EH (cell line): ENCODE measurements around the gene GAL3ST3.

Source experiments
- DNase-seq: peaks from one replicate; pipeline ENCODE4 v3.0.0-alpha.2; 2015; ENCODE audit warnings: low read depth

The GAL3ST3 gene

DNA sequence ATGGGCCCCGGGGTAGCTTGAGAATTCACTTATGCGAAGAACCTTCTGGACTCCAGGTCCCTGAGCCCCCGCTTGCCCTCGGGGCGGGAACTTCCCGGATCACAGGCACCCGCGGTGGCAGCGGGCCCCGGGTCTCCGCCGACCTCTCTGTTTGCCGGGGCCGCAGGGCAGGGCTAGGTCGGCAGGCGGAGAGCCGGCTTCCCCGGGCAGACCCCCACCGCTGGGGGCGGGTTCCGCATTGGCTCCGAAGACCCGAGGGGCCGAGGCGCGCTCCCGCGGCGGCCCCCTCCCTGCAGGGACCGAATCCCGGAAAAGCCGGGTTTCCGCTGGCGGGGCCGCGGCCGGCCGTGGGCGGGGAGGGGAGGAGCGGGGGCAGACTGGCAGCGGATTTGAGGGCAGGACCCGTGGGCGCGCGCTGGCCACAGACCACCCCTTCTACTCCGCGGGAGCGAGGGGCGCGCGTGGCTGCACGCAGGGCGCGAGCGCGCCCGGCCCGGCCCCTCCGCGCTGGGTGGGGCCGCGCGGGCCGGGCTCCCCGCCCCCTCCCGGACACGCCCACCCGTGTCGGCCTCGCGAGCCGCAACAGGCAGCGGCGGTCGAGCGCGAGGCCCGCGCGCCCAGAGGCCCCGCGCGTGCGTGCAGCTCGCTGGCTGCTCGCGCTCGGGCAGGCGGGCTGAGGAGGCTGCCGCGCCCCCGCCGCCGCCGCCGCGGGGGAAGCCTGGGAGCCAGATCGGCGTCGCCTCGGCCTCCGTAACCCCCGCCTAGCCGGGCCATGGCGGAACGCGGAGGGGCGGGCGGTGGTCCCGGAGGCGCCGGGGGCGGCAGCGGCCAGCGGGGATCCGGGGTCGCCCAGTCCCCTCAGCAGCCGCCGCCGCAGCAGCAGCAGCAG lies 21.0 kb upstream of the GAL3ST3 start, which contains the start of gene PACS1:
Gene PACS1, plus strand, starts transcription at position 558 of the 889 bp plus-strand sequence. Its CDS starts 215 bp downstream, at position 773.
- peak; percentile 88 for DNase-seq

DNA sequence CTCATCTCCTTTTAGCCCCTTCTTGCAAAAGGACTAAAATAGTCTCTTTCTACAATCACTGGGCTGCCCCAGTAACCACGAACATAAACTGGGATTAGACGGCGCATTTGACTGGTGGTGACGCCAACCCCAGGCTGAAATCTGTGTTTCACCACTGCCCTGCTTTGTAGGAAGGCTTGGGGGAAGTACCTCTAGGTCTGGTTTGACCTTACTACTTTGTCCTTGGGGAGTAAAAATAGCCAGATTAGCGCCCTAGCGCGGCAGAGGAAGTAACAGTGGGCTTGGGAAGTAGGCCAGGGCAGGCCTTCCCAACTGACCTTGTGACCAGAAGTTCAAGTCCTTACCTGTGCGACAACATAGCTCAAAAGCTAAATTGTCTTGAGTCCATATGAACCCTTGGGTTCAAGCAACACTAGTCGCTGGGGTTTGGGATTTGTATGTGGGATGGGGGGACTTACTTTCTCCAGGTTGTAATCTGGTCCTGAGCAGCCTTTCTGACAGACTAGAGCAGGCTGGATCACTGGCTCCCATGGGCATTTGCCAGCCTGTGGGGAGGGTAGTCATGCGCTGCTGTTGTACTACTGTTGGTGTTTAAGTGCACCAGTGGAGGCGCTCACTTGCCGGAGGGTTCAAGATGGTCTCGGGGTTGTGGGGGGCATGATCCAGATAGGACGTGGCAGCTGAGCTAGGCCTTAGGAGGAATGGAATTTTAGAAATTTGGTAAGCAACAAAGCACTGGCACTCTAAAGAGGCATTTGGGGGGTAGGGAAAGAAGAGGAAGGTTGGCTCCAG lies 20.2 kb upstream of the GAL3ST3 start:
- peak; percentile 87 for DNase-seq

DNA sequence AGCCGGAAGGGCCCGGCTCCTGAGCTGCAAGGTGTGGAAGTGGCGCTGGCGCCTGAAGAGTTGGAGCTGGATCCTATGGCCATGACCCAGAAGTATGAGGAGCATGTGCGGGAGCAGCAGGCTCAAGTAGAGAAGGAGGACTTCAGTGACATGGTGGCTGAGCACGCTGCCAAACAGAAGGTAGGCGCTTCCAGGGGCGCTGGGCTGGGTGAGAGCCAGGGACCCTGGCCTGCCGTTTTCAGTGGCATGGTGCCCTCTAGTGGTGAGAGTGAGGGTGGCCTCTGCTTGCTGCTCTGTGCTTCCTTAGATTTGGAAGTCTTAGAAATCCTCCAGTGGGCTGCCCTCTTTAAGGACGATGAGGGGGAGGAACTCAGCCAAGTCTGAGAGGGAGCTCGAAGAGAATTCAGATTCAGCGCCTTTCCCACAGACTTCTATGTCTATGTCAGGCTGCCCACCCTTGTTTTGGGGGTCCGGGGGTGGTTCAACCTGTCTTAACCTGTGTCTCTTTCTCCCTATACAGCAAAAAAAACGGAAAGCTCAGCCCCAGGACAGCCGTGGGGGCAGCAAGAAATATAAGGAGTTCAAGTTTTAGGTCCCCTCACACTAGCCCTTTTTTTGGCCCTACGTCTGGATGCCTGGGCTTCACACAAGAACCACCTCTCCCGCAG lies 19.3 kb upstream of the GAL3ST3 start:
- DNase-seq: peak; percentile 71

DNA sequence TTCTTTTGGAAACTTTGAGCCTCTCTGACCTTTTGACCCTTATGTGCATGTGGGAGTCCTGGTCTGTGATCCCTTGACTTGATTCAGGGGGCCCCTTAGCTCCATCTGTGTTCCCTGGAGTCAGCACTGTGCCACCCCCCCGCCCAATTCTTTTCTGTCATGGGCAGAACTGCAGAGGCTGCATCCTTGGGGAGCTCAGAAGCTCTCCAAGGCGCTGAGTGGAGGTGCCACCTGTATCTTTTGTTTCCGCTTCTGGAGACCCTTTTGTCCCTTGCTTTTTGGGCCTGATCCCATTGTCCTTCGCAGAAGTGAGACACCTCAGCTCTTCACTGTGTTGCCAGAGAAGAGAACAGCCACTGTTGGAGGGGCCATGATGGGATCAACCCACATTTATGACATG lies 18.7 kb upstream of the GAL3ST3 start:
- no peak for DNase-seq

DNA sequence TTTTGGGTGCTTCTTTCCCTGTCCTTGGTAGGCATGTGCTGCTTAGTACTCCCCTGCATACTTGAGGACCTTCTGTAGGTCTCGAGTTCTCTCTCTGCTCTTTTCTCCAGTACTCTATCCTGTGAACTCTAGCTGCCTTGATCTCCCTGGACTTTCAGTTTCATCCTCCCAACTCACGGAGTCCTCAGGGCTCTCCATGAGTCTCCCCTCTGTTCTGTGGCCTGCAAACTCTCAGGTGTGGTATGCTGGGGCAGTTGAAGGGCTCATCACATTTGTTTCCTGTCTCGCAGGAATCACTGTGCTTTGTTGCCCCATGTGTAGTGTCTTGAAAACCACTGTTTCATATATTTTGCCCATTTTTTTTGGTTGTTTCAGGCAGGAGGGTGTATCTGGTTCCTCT lies 17.8 kb upstream of the GAL3ST3 start:
- DNase-seq: no peak

DNA sequence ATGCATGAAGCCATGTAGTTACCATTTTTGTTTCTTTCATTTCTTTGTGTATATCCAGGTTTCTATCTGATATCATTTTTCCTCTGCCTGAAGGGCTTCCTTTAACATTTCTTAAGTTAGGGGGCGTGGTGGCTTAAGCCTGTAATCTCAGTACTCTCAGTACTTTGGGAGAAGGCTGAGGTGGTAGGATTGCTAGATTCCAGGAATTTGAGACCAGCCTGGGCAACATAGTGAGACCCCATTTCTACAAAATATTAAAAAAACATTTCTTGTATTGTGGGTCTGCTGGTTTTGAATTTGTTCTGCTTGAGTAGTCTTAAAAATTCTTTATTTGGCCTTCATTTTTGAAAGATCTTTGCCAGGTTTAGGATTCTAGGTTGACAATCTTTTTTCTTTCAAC lies 15.6 kb upstream of the GAL3ST3 start:
- DNase-seq: no peak

DNA sequence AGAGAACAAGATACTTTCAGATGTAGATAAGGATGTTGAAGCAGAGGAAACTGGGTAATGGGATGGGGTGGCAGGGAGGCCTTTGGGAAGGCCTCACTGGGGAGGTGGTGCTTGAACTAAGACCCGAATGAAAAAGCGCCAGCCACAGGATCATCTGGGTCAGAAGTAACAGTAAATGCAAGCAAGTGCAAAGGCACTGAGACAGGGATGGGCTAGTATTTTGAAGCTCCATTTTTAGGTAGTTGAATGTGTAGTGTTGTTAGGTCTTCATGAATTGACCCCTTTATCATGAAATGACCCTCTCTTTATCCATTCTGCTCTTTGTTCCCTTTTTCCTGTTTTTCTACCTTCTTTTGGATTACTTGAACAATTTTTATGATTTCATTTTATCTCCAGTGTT lies 14.9 kb upstream of the GAL3ST3 start:
- no peak for DNase-seq

DNA sequence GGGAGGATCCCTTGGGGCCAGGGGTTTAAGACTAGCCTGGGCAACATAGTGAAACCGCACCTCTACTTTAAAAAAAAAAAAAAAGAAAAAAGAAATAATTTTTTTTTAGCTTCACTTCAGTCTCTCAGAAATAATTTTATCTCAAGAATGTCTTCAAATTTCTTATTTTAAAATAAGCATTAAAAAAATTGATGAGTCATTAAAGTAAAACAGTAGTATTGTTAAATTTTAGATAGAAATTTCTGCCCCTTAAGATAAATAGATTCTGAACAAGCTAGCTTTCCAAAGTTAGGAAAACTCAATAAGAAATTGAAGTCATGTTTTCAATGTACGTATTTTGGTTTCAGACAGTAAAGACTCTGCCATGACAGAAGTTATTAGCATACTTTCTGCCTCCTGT lies 13.4 kb upstream of the GAL3ST3 start:
- DNase-seq: no peak

DNA sequence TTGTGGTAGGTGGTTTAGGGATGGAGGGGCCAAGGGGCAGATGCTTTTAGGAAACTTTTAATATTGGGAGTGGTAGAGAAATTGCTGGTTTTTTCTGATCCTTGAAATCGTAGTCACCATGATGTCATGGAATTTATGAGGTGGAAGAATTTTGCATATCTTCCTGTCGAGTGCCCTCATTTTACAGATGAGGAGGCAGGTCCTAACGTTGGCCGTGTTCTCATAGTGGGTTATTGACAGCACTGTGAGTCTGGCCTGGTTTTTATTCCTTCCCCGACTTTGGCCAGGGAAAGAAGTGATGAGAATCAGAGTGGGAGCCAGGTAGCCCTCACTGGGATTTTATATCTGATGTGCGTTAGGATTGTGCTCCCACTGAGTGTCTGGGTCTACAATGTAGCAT lies 12.3 kb upstream of the GAL3ST3 start:
- DNase-seq: no peak

DNA sequence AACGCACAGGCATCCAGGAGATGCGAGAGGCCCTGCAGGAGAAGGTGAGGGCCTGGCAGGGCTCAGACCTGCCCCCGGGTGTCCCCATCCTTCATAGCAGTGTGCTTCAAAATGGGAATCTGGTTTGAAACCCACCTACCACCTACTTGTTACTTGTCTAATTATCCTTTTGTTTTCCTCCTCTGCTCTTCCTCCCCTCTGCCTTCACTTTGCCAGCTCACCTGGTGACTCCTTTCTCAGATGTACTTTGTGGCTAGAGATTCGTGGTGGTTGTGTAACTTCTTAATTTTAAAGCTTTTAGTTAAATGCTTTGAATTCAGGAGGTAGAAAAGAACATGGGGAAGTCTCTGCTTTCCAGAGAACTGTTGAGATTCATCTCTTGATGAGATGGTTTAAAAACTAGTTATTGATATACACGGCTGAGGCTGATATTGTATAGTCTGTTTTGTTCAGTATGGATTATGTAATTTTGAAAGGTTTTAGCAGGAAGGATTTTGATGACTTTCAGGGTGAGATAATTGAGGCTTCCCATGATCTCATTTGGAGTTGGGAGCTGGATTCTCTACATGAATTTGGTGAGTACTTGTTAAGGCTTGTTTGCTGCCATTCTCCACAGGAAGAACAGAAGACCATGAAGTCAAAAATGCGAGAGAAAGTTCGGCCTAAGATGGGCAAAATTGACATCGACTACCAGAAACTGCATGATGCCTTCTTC lies 11.2 kb upstream of the GAL3ST3 start:
- no peak for DNase-seq

DNA sequence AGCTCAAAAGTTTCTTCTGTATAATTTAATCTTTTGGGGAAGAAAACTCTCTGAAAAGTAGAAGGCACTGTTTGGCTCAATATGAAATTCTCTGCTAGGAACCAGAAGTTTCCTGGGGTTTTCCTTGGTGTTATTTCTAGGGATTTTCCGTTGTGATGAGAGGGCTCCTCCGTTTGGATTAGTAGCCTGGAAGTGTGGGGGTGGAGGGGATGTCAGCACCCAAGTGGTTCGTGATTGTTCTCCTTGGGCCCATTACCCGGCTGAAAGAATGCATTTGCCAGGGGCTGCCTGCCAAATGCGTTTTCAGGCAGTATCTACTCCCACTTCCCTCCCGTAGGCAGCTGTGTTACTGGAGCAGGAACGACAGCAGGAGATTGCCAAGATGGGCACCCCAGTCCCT lies 7.5 kb upstream of the GAL3ST3 start:
- DNase-seq: no peak

DNA sequence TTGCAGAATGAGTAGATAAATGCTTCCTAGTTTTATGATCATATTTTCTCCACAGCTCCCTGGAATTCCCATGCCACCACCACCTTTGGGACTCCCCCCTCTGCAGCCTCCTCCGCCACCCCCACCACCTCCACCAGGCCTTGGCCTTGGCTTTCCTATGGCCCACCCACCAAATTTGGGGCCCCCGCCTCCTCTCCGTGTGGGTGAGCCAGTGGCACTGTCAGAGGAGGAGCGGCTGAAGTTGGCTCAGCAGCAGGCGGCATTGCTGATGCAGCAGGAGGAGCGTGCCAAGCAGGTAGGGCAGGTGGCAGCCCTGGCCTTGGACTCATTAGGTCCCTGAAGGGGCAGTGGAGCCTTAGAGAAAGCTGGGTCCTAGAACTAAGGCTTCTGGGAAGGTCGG lies 6.1 kb upstream of the GAL3ST3 start:
- no peak for DNase-seq

DNA sequence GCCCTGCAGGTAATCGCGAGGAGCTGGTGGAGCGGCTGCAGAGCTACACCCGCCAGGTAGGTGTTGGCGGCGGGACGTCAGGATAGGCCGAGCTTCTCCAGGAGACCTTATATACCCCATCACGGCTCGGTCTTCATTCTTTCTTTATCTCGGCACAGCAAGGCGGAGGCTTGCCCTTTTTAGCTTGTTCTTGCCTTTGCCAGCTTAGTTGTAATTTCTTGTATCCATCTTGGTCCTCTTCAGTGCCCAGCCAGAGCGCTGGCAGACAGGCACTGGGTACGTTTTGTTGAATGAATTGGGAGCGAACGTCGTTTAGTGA lies 3.7 kb upstream of the GAL3ST3 start:
- no peak for DNase-seq

DNA sequence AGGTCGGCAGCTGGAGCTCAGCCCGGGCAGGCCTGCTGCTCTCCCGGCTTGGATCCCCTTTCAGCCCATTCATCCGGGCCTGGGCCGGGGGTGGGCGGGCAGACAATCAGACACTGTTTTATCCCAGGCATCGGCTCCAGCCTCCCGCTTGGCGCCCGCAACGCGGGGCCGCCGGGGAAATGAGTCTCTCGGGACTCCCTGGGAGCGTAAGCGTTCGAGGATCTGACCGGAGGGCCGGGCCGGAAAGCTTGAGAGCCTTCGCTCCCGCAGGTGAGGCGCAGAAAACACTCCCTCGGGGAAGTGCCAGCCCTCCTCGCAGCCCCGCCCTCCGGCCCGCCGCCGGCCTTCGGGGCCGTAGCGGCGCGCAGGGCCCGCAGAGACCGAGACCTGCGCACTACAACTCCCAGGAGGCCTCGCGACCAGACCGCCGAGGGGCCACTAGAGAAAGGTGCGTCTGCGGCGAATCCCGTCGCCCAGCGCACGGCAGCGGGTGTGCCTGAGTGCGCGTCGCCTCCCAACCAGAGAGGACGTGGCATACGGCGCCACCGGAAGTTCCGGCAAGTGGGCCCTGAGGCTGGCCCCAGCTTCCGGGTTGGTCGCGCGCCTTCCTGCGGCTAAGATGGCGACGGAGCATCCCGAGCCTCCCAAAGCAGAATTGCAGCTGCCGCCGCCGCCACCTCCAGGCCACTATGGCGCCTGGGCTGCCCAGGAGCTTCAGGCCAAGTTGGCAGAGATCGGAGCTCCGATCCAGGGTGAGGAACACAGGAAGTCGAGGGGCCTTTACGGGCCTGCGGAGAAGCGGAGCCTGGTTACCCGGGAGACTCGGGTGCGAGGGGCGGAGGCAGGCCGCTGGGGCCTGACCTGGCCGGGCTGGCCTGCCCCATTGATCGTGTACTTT lies 3.1 kb upstream of the GAL3ST3 start, which contains the start of gene SF3B2:
Gene SF3B2, plus strand, starts transcription at position 599 of the 898 bp plus-strand sequence. Its CDS starts 21 bp downstream, at position 620.
- DNase-seq: peak; percentile 98

DNA sequence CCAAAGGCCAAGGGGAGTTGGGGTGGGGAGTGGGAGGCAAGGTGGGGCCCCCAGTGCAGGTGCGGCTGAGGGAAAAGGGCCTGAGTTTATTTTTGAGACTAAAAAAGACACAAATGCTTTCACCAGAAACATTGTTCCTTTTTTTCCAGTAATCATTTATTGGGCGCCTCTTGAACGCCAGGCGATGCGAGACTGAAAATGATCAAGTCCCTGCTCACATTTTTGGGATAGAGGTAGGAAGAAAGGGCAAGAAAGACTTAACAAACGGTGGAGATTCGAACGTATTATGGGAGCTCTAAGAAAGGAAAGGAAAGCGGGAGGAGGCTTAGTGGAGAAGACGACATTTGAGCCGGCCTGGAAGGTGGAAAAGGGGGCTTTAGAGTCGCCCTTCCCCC lies 2.4 kb upstream of the GAL3ST3 start:
- DNase-seq: no peak

DNA sequence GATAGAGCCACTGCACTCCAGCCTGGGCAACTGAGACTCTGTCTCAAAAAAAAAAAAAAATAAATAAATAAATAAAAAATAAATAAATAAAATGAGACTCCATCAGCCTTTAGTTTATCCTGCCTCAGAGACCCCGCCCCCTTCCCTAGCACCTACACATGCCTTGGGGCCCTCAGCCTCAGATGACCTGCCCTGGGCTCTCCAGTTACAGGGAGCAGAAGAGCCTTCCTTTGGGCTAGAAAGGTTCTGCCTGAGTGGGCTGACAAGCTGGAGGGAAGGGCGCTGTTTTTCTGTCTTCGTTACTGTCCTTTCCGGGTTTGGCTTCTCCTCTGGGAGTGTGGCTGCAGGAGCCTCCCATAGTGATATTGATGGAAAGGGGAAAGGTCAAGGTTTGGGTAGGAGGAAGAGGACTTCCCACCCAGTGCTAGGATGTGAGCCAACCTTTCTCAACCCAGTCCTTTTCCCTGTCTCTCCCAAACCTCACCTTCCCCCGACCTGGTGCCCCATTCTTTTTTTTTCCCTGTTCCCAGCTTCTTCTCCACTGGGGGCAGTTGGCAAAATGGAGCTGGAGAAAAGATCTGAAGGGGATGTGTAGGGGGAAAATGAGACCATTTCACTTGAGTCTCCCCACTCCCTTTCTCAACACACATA lies 1.7 kb upstream of the GAL3ST3 start:
- no peak for DNase-seq

DNA sequence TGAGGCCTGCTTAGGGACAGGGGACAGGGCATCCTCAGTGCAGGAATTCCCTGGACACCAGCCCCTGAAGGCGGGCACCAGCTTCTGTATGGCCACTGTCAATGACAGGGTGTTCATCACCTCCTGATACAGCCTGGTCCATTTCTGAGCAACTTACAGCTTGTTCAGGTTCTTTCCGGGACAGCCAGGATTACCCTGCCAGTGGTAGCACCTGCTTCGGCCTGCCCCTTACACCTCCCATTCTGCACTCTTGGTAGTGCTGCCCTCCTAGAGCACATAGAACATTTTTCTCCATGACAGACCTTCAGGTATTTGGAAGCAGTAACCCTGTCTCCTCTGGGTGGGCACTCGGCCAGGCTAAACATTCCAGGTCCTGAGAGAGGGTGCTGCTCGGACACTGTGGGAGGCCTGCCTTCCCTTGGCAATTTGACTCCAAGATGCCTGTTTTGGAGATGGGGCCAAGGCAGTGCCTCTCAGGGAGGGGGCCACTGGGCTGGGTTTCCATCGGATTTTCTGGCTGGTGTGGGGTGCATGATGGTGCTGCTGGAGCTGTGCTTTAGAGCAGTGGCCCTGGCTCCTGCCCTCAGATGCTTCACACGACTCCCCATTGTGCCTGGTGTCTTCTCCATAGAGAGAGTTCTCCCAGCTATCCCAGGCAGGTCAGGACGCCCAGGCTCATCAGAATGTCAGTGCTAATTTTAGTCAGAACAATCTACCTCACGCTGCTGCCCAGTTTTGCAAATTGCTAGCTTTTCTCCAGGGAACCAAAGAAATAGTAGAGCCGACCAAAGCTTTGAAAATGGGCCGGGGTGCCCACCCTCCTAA lies 1.2 kb downstream of the GAL3ST3 start:
- peak; percentile 60 for DNase-seq

DNA sequence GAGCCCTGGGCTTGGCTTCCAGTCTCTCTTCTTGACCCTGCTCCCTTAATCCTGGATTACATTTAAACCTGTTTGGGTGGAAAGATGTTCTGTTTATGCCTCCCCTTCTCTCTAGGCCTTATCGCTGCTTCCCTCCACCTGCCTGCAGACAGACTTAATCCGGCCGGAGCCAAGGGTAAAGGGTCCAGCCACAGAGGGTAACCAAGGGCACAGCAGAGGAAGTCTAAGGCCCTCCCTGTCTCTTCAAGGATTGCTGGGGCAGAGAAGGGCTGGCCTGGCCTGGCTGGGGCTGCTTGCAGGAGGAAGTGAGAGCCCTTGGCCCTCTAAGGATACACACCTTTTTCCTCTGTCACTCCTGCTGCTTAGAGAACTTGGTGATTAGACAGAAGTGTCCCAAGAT lies 2.1 kb downstream of the GAL3ST3 start:
- no peak for DNase-seq

DNA sequence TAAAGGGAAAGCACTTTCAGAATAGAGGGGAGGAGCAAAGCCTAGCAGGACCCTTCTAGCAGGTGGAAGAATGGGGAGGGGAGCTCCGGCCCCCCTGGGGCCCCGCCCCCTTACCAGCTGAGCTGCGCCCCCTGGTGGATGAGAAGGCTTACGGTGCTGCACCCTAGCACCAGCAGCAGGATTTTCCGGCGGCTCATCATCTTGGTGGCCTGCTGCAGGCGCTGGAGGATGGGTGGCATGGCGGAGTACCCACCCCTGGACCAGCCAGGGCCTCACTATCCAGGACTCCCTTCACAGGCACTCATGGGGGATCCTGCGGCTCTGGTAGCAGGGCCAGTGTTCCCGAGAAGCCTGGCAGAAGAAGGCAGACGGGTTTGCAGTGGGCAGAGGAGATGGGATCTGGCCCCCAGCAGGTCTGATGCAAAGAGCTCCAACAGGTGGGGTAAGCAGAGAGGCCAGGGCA lies 3.8 kb downstream of the GAL3ST3 start:
- peak; percentile 75 for DNase-seq
